NCI-H2196 (cell line): Measurements from ENCODE around the gene CFLAR.
"Not testable (repeated sequence)": the region's sequence is repeated elsewhere in the genome, so short reads cannot be mapped to it uniquely, and the experiment has no call there.

ENCODE experiments used
- DNase-seq: peaks from one replicate; lab custom pipeline; 2025; ENCODE audit not compliant: unreplicated experiment; lab: John Stamatoyannopoulos, UW

Gene CFLAR

GRCh38 chr2:201116115-201116958 is at the start of gene CFLAR:
TSS of gene CFLAR (plus strand) at chr2:201116164. CDS start at chr2:201129866, 13,702 bp downstream.
- peak; percentile 66 for DNase-seq

- no peak for DNase-seq
These were observed 45.0 kb upstream of the CFLAR start for GRCh38 chr2:201070948-201071478.

GRCh38 chr2:201071479-201072200 is 44.3 kb upstream of the CFLAR start, which contains the start of the genes HYCC2 and NDUFB3:
TSS of gene HYCC2 (minus strand) at chr2:201071671. CDS start at chr2:201024009, 47,662 bp downstream.
TSS of gene NDUFB3 (plus strand) at chr2:201072001. CDS start at chr2:201078883, 6,882 bp downstream.
- peak; percentile 83 for DNase-seq

GRCh38 chr2:201072201-201072530 is 43.8 kb upstream of the CFLAR start:
- peak; percentile 29 for DNase-seq

- no peak for DNase-seq
These were observed 42.9 kb upstream of the CFLAR start for GRCh38 chr2:201073071-201073470.

GRCh38 chr2:201074996-201075395 is 41.0 kb upstream of the CFLAR start:
- no peak for DNase-seq

- DNase-seq = no peak
These were observed 31.1 kb upstream of the CFLAR start for GRCh38 chr2:201084863-201085262.

GRCh38 chr2:201090574-201090973 is 25.4 kb upstream of the CFLAR start:
- no peak for DNase-seq

GRCh38 chr2:201093573-201093972 is 22.4 kb upstream of the CFLAR start:
- DNase-seq = no peak

- DNase-seq = no peak
These were observed 15.5 kb upstream of the CFLAR start for GRCh38 chr2:201100497-201100896.

- no peak for DNase-seq
These were observed 10.2 kb upstream of the CFLAR start for GRCh38 chr2:201105759-201106158.

GRCh38 chr2:201107624-201108023 is 8.3 kb upstream of the CFLAR start:
- DNase-seq = no peak

GRCh38 chr2:201108341-201108740 is 7.6 kb upstream of the CFLAR start:
- no peak for DNase-seq

- DNase-seq = no peak
These were observed 6.8 kb upstream of the CFLAR start for GRCh38 chr2:201109186-201109585.

- DNase-seq = no peak
These were observed 5.3 kb upstream of the CFLAR start for GRCh38 chr2:201110615-201111014.

GRCh38 chr2:201111096-201111495 is 4.9 kb upstream of the CFLAR start:
- no peak for DNase-seq

- no peak for DNase-seq
These were observed 1.6 kb upstream of the CFLAR start for GRCh38 chr2:201114350-201114749.

GRCh38 chr2:201114846-201115245 is 1.1 kb upstream of the CFLAR start:
- no peak for DNase-seq

GRCh38 chr2:201116959-201117734 is 1.2 kb downstream of the CFLAR start:
- DNase-seq = peak; percentile 52

GRCh38 chr2:201117735-201118094 is 1.8 kb downstream of the CFLAR start:
- DNase-seq = not testable (repeated sequence)
